ENCODE data around the gene KCNT1. TPM values are rescaled to one million over a fixed set of nuclear protein-coding genes. Genes with fewer than 3 reads are reported as not detected.

The KCNT1 gene
- total RNA-seq, 1 experiment from 2014 or later: 0.17 TPM

- TF ChIP-seq, protein P1, sequence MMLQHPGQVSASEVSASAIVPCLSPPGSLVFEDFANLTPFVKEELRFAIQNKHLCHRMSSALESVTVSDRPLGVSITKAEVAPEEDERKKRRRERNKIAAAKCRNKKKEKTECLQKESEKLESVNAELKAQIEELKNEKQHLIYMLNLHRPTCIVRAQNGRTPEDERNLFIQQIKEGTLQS (IDR thresholded peaks at IDR 0.05): no peak
Measured at GRCh38 chr9:135751501-135751900, 49.5 kb downstream of the KCNT1 start (continued).

DNA sequence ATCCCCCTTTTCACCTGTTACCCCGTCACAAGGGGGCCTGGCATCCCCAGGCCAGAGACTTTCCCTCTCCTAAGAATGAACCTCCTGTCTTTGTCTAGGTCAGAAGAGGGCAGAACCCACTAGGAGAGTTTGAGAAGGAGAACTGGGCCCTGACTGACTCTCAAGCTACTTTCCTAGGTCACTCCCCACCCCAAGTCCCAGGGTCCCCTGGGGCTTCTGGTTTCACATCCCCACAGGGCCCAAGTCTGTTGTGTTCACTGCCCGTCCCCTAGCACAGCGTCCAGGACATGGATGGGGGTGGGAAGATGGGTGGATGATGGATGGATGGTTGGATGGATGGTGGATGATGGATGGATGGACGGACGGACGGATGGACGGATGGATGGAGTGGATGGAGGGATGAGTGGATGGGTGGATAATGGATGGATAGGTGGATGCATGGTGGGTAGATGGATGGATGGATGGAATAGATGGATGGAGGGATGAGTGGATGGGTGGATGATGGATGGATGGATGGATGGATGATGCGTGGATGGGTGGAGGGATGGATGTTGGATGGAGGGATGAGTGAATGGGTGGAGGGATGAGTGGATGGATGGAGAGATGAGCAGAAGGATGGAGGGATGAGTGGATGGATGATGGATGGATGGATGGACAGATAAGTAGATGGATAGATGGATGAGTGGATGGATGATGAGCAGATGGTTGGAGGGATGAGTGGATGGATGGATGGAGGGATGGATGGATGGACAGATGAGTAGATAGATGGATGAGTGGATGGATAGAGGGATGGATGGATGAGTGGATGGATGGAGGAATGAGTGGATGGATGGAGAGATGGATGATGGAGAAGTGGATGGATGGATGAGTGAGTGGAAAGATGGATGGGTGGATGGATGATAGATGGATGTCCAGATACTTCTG, 50.6 kb downstream of the KCNT1 start:
- intact Hi-C loops (cut with micrococcal nuclease): no loop called here
- RAD21 ChIA-PET (ENCODE audit: low non-redundant PET in 1 of 2, low total read pairs in 2 of 2, uncharacterized antibody in 2 of 2, unreplicated experiment in 2 of 2): no interaction called here
- ATAC-seq (no peak), DNase-seq (ENCODE audit: low read depth, low spot score) (no peak)
- POLR2A ChIA-PET: no interaction called here
- Histone ChIP-seq H3K4me1 (ENCODE audit: control insufficient read depth in 1 of 2, insufficient read depth in 2 of 2, low read length in 2 of 2) (no peaks in the 10 kb centered on the region), H3K36me3 (ENCODE audit: control insufficient read depth in 1 of 2, insufficient read depth in 2 of 2, low read length in 2 of 2) (no peaks in the 10 kb centered on the region), H3K4me3 (replicated peaks in 1 of 2; ENCODE audit: low read depth in 1 of 2, low read length in 2 of 2) (no peak overlapping the region), H2AFZ (ENCODE audit: low read depth, low read length, poor library complexity, severe bottlenecking) (no peak overlapping the region), H3K4me2 (ENCODE audit: low read length) (no peak overlapping the region), H3K27me3 (ENCODE audit: insufficient read depth, low read length) (no peaks in the 10 kb centered on the region), H3K27ac (ENCODE audit: low read depth, low read length) (no peak overlapping the region), H3K9ac (ENCODE audit: low read length) (no peak overlapping the region), H4K20me1 (ENCODE audit: insufficient read depth) (no peaks in the 10 kb centered on the region), H3K79me2 (ENCODE audit: insufficient read depth, low read length) (no peaks in the 10 kb centered on the region), H3K9me2 (ENCODE audit: insufficient read depth) (no peaks in the 10 kb centered on the region), H3K9me3 (ENCODE audit: control insufficient read depth in 1 of 2, insufficient read depth in 1 of 2, low read depth in 1 of 2, low read length in 2 of 2) (no peaks in the 10 kb centered on the region)
- TF ChIP-seq TCF7L2 (IDR thresholded peaks at IDR 0.05; ENCODE audit: borderline replicate concordance, extremely low read depth, insufficient read depth, insufficient read length): no peak
- CTCF ChIA-PET: no interaction called here
- BruUV-seq (replicated peaks): no TSS peak

DNA sequence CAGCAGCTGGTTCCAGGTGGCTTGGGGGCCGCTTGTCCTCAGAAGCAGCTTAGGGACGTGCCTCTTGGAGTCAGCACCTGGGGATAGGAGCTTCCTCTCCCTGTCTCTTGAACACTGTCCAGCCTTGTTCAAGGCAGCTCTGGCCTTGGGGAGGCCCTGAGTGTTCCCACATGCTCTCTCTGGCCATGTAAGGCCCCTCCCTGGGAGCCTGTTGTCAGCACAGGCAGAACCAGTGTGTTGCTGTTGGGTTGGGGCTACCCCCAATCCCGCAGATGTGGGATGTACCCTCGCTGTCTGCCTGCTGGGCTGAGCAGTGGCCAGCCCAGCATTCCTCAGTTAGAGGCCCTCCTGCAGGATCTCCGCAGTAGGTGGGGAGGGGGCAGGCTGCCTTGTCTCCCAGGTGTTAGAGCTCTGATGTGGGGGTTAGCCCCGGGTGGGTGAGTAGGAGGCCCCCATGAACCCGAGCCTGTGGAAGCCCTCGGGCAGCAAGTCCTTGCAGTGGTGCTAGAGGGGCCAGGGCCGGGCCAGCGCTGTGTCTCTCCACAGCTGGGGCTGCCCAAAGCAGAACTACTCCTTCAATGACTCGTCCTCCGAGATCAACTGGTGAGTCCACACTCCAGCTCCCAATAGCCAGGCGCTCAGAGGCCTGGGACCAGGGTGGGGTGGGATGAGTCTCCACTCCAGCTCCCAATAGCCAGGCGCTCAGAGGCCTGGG, 51.6 kb downstream of the KCNT1 start:
- ChIA-PET RAD21 (ENCODE audit: low non-redundant PET in 1 of 2, low total read pairs in 2 of 2, uncharacterized antibody in 2 of 2, unreplicated experiment in 2 of 2) (no interaction called here), POLR2A (no interaction called here), CTCF (no interaction called here)
- no peaks in the 10 kb centered on the region for H3K9me2 ChIP-seq (ENCODE audit: insufficient read depth)
- no peak overlapping the region for H3K4me2 ChIP-seq (ENCODE audit: low read length)
- no peaks in the 10 kb centered on the region for H3K36me3 ChIP-seq (ENCODE audit: control insufficient read depth in 1 of 2, insufficient read depth in 2 of 2, low read length in 2 of 2)
- no peaks in the 10 kb centered on the region for H3K27me3 ChIP-seq (ENCODE audit: insufficient read depth, low read length)
- no peaks in the 10 kb centered on the region for H4K20me1 ChIP-seq (ENCODE audit: insufficient read depth)
- BruUV-seq (replicated peaks): no TSS peak
- H3K9me3 ChIP-seq (ENCODE audit: control insufficient read depth in 1 of 2, insufficient read depth in 1 of 2, low read depth in 1 of 2, low read length in 2 of 2): no peaks in the 10 kb centered on the region
- intact Hi-C loops (cut with micrococcal nuclease): no loop called here
- no peak overlapping the region for H3K4me3 ChIP-seq (replicated peaks in 1 of 2; ENCODE audit: low read depth in 1 of 2, low read length in 2 of 2)
- H3K27ac ChIP-seq (ENCODE audit: low read depth, low read length): no peak overlapping the region
- no peak for DNase-seq (ENCODE audit: low read depth, low spot score)
- no peak overlapping the region for H3K9ac ChIP-seq (ENCODE audit: low read length)
- no peak for ATAC-seq
- H3K4me1 ChIP-seq (ENCODE audit: control insufficient read depth in 1 of 2, insufficient read depth in 2 of 2, low read length in 2 of 2): no peaks in the 10 kb centered on the region
- H3K79me2 ChIP-seq (ENCODE audit: insufficient read depth, low read length): no peaks in the 10 kb centered on the region
- H2AFZ ChIP-seq (ENCODE audit: low read depth, low read length, poor library complexity, severe bottlenecking): no peak overlapping the region
- TF ChIP-seq ZNF274 (IDR thresholded peaks at IDR 0.05; ENCODE audit: low read depth, low read length): no peak
- no peak for TF ChIP-seq POLR2A (IDR thresholded peaks at IDR 0.05; ENCODE audit: borderline replicate concordance, extremely low read depth, insufficient read depth, insufficient read length)
- no peak for TF ChIP-seq EGR1 (IDR thresholded peaks at IDR 0.05; ENCODE audit: low read depth)
- no peak for TF ChIP-seq EZH2 (IDR thresholded peaks at IDR 0.05)
- TF ChIP-seq MAX (IDR thresholded peaks at IDR 0.05): no peak
- TF ChIP-seq ZFX (IDR thresholded peaks at IDR 0.05): no peak
- TF ChIP-seq ELF1 (IDR thresholded peaks at IDR 0.05; ENCODE audit: borderline replicate concordance, low read depth): no peak
- no peak for TF ChIP-seq POLR2AphosphoS5 (IDR thresholded peaks at IDR 0.05; ENCODE audit: low read depth, low read length)
- no peak for TF ChIP-seq FOSL1 (IDR thresholded peaks at IDR 0.05; ENCODE audit: low read depth)
- no peak for TF ChIP-seq YY1 (IDR thresholded peaks at IDR 0.05; ENCODE audit: extremely low read depth, insufficient replicate concordance, low read depth, low read length)
- TF ChIP-seq, protein P2, sequence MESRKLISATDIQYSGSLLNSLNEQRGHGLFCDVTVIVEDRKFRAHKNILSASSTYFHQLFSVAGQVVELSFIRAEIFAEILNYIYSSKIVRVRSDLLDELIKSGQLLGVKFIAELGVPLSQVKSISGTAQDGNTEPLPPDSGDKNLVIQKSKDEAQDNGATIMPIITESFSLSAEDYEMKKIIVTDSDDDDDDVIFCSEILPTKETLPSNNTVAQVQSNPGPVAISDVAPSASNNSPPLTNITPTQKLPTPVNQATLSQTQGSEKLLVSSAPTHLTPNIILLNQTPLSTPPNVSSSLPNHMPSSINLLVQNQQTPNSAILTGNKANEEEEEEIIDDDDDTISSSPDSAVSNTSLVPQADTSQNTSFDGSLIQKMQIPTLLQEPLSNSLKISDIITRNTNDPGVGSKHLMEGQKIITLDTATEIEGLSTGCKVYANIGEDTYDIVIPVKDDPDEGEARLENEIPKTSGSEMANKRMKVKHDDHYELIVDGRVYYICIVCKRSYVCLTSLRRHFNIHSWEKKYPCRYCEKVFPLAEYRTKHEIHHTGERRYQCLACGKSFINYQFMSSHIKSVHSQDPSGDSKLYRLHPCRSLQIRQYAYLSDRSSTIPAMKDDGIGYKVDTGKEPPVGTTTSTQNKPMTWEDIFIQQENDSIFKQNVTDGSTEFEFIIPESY (IDR thresholded peaks at IDR 0.05; ENCODE audit: extremely low read depth, insufficient replicate concordance, low read length): no peak
- no peak for TF ChIP-seq TCF7L2 (IDR thresholded peaks at IDR 0.05; ENCODE audit: borderline replicate concordance, extremely low read depth, insufficient read depth, insufficient read length)
- no peak for TF ChIP-seq SRF (IDR thresholded peaks at IDR 0.05; ENCODE audit: low read depth)
- TF ChIP-seq RAD21 (IDR thresholded peaks at IDR 0.05; ENCODE audit: low read depth): no peak

All from HCT116 (cell line).